ENCODE data around the gene CREB3L2. TPM values are rescaled to one million over a fixed set of nuclear protein-coding genes. Genes with fewer than 3 reads are reported as not detected.

The CREB3L2 gene
- total RNA-seq, 2 experiments from 2014 or later: 22.7 to 79.0 TPM

GRCh38 chr7:137965942-137966640 lies 35.8 kb downstream of the CREB3L2 start:
- BruUV-seq (replicated peaks): no TSS peak
- intact Hi-C loops (cut with micrococcal nuclease; ENCODE audit: unreplicated experiment): no loop called here
- ChIA-PET POLR2A (interaction anchor here (0.9 to 4.1 kb wide), 5 partner anchors 8 to 38 kb away, joined by 3 to 28 read pairs (median 6); no protein-coding TSS in a partner anchor), CTCF (ENCODE audit: unreplicated experiment) (interaction anchor here (0.6 kb wide), 1 partner anchor 18 kb away, joined by 3 read pairs; no protein-coding TSS in a partner anchor)
- Histone ChIP-seq H3K9me2 (ENCODE audit: insufficient read depth, low read length) (no peaks in the 10 kb centered on the region), H3K4me3 (ENCODE audit: low read depth, low read length, poor library complexity, severe bottlenecking) (no peak overlapping the region), H3K27ac (ENCODE audit: low read depth, low read length, poor library complexity, severe bottlenecking) (no peak overlapping the region), H4K20me1 (ENCODE audit: insufficient read depth, low read length) (no peaks in the 10 kb centered on the region), H3K4me2 (ENCODE audit: low read length) (no peak overlapping the region), H3K4me1 (ENCODE audit: insufficient read depth, low read length, poor library complexity, severe bottlenecking) (peaks cover 7% of the 10 kb centered on the region), H2AFZ (ENCODE audit: low read length) (no peak overlapping the region), H3K9me3 (ENCODE audit: low read length) (no peaks in the 10 kb centered on the region), H3K79me2 (ENCODE audit: insufficient read depth, low read depth, low read length) (peaks cover 8% of the 10 kb centered on the region; the same call in 1 of the 2 replicates), H3K36me3 (ENCODE audit: insufficient read depth, low read length) (peaks cover 15% of the 10 kb centered on the region; the same call in 1 of the 2 replicates)
- DNase-seq (ENCODE audit: low spot score): no peak
- TF ChIP-seq EZH2phosphoT487 (IDR thresholded peaks at IDR 0.05; ENCODE audit: borderline replicate concordance, low read depth, low read length) (no peak), CTCF (conservative IDR thresholded peaks at IDR 0.05; ENCODE audit: low read length) (no peak)

- Histone ChIP-seq H3K79me2 (ENCODE audit: insufficient read depth, low read depth, low read length) (peaks cover 8% of the 10 kb centered on the region; the same call in 1 of the 2 replicates), H3K36me3 (ENCODE audit: insufficient read depth, low read length) (peaks cover 9% of the 10 kb centered on the region; the same call in 1 of the 2 replicates), H3K4me3 (ENCODE audit: low read depth, low read length, poor library complexity, severe bottlenecking) (no peak overlapping the region), H3K4me1 (ENCODE audit: insufficient read depth, low read length, poor library complexity, severe bottlenecking) (peaks cover 7% of the 10 kb centered on the region), H3K4me2 (ENCODE audit: low read length) (no peak overlapping the region), H3K27ac (ENCODE audit: low read depth, low read length, poor library complexity, severe bottlenecking) (no peak overlapping the region), H4K20me1 (ENCODE audit: insufficient read depth, low read length) (no peaks in the 10 kb centered on the region), H2AFZ (ENCODE audit: low read length) (no peak overlapping the region), H3K9me2 (ENCODE audit: insufficient read depth, low read length) (no peaks in the 10 kb centered on the region), H3K9me3 (ENCODE audit: low read length) (no peaks in the 10 kb centered on the region)
- ChIA-PET CTCF (ENCODE audit: unreplicated experiment) (no interaction called here), POLR2A (no interaction called here)
- no peak for DNase-seq (ENCODE audit: low spot score)
- intact Hi-C loops (cut with micrococcal nuclease; ENCODE audit: unreplicated experiment): no loop called here
- BruUV-seq (replicated peaks): no TSS peak
- TF ChIP-seq EZH2phosphoT487 (IDR thresholded peaks at IDR 0.05; ENCODE audit: borderline replicate concordance, low read depth, low read length) (no peak), CTCF (conservative IDR thresholded peaks at IDR 0.05; ENCODE audit: low read length) (no peak)
These were observed 36.9 kb downstream of the CREB3L2 start for GRCh38 chr7:137964824-137965545.

Measured in OCI-LY7 (cell line).